KMS-11 (cell line): ENCODE data around the gene LEMD2.

ENCODE experiments used
- H2AFZ ChIP-seq: fragments of 200-600 bp; sonication (generic); 2 replicates; pipeline ENCODE4 v1.6.1; 2016; ENCODE audit warnings: antibody characterized with exemption, mixed run types, low read depth
- H3K27ac ChIP-seq: fragments of 200-600 bp; sonication (generic); 2 replicates; pipeline ENCODE4 v1.6.1; 2016; ENCODE audit warnings: mild to moderate bottlenecking, mixed run types
- H3K27me3 ChIP-seq: fragments of 200-600 bp; sonication (generic); 2 replicates; pipeline ENCODE4 v1.6.1; 2017; ENCODE audit warnings: mild to moderate bottlenecking, low read depth, mixed run types, moderate library complexity; ENCODE audit not compliant: insufficient read depth
- H3K36me3 ChIP-seq: fragments of 200-600 bp; sonication (generic); 2 replicates; pipeline ENCODE4 v1.6.1; 2017; ENCODE audit warnings: mild to moderate bottlenecking, mixed run types; ENCODE audit not compliant: insufficient read depth
- H3K4me1 ChIP-seq: fragments of 200-600 bp; sonication (generic); 2 replicates; pipeline ENCODE4 v1.6.1; 2016; ENCODE audit warnings: mild to moderate bottlenecking, low read depth, mixed run types; ENCODE audit not compliant: poor library complexity, severe bottlenecking
- H3K4me2 ChIP-seq: fragments of 200-600 bp; sonication (generic); 2 replicates; pipeline ENCODE4 v1.7.0; 2016; ENCODE audit warnings: mild to moderate bottlenecking, mixed run types
- H3K4me3 ChIP-seq: fragments of 200-600 bp; sonication (generic); IDR thresholded peaks from 2 replicates; pipeline ENCODE4 v1.6.1; 2017; ENCODE audit warnings: low read depth, low read length, mixed read lengths; ENCODE audit not compliant: insufficient read depth
- H3K79me2 ChIP-seq: fragments of 200-600 bp; sonication (generic); 2 replicates; pipeline ENCODE4 v1.6.1; 2016; ENCODE audit warnings: low read depth, mixed run types; ENCODE audit not compliant: insufficient read depth
- H3K9ac ChIP-seq: fragments of 200-600 bp; sonication (generic); 2 replicates; pipeline ENCODE4 v1.6.1; 2016; ENCODE audit warnings: mild to moderate bottlenecking, mixed run types
- H4K20me1 ChIP-seq: fragments of 200-600 bp; sonication (generic); 2 replicates; pipeline ENCODE4 v1.6.1; 2016; ENCODE audit warnings: mild to moderate bottlenecking, mixed run types; ENCODE audit not compliant: insufficient read depth
- CTCF ChIP-seq: fragments of 200-600 bp; sonication (generic); conservative IDR thresholded peaks from 2 replicates; pipeline ENCODE4 v1.6.1; 2017; ENCODE audit warnings: low read depth, mild to moderate bottlenecking, antibody characterized with exemption, low read length, moderate library complexity, mixed read lengths

LEMD2 gene

GRCh38 chr6:33737267-33738026 lies 51.5 kb downstream of the LEMD2 start:
- H3K27me3 ChIP-seq: peaks cover 7% of the 10 kb centered on the region; the same call in 1 of the 2 replicates
- H3K4me2 ChIP-seq: no peak overlapping the region
- H3K4me3 ChIP-seq: no peak overlapping the region
- no peaks in the 10 kb centered on the region for H3K36me3 ChIP-seq
- no peak overlapping the region for H3K9ac ChIP-seq
- no peaks in the 10 kb centered on the region for H3K4me1 ChIP-seq
- H4K20me1 ChIP-seq: no peaks in the 10 kb centered on the region
- H3K27ac ChIP-seq: no peak overlapping the region
- H2AFZ ChIP-seq: no peak overlapping the region
- H3K79me2 ChIP-seq: no peaks in the 10 kb centered on the region
- no peak for TF ChIP-seq CTCF

GRCh38 chr6:33735216-33735615 lies 53.7 kb downstream of the LEMD2 start:
- H3K27me3 ChIP-seq: peaks cover 2% of the 10 kb centered on the region; the same call in 1 of the 2 replicates
- H3K79me2 ChIP-seq: no peaks in the 10 kb centered on the region
- no peak overlapping the region for H2AFZ ChIP-seq
- H3K9ac ChIP-seq: no peak overlapping the region
- TF ChIP-seq CTCF: no peak
- H3K27ac ChIP-seq: no peak overlapping the region
- no peak overlapping the region for H3K4me3 ChIP-seq
- no peaks in the 10 kb centered on the region for H3K4me1 ChIP-seq
- H3K36me3 ChIP-seq: no peaks in the 10 kb centered on the region
- H3K4me2 ChIP-seq: no peak overlapping the region
- H4K20me1 ChIP-seq: no peaks in the 10 kb centered on the region

- Histone ChIP-seq H3K4me1 (no peaks in the 10 kb centered on the region), H3K36me3 (no peaks in the 10 kb centered on the region), H4K20me1 (no peaks in the 10 kb centered on the region), H3K9ac (no peak overlapping the region), H2AFZ (no peak overlapping the region), H3K4me2 (no peak overlapping the region), H3K4me3 (no peak overlapping the region), H3K79me2 (no peaks in the 10 kb centered on the region), H3K27me3 (peaks cover 14% of the 10 kb centered on the region), H3K27ac (no peak overlapping the region)
- no peak for TF ChIP-seq CTCF
Observed at GRCh38 chr6:33733709-33734007, 55.3 kb downstream of the LEMD2 start.

- Histone ChIP-seq H3K9ac (no peak overlapping the region), H2AFZ (no peak overlapping the region), H3K4me2 (no peak overlapping the region), H3K4me3 (no peak overlapping the region), H3K4me1 (no peaks in the 10 kb centered on the region), H3K36me3 (no peaks in the 10 kb centered on the region), H3K27me3 (peaks cover 20% of the 10 kb centered on the region), H3K27ac (no peak overlapping the region), H3K79me2 (no peaks in the 10 kb centered on the region), H4K20me1 (no peaks in the 10 kb centered on the region)
- no peak for TF ChIP-seq CTCF
Observed at GRCh38 chr6:33732817-33733708, 55.9 kb downstream of the LEMD2 start.
